GM23338 (cell line): ENCODE measurements around the gene CTNNA1. TPM values are rescaled to one million over a fixed set of nuclear protein-coding genes. Genes with fewer than 3 reads are reported as not detected.

Experiments used
- ATAC-seq: fragments of 200-7000 bp; cut with Tn5 transposase; 3 replicates; pipeline ENCODE4 v1.9.1; 2020
- DNase-seq: peaks from one replicate; pipeline ENCODE4 v3.0.0-alpha.2; 2015; ENCODE audit warnings: low spot score
- H2AFZ ChIP-seq: fragments of 200-600 bp; sonication (generic); 2 replicates; pipeline ENCODE4 v1.8.0; 2016; ENCODE audit warnings: antibody characterized with exemption, mild to moderate bottlenecking, moderate library complexity
- H3F3A ChIP-seq: fragments of 200-600 bp; sonication (generic); replicated peaks from 2 replicates; pipeline ENCODE4 v1.8.0; 2017; ENCODE audit warnings: antibody characterized with exemption, mixed run types, low read depth
- H3K27ac ChIP-seq: fragments of 200-600 bp; sonication (generic); 2 replicates; pipeline ENCODE4 v1.6.1; 2016; ENCODE audit warnings: low read depth
- H3K27me3 ChIP-seq: fragments of 200-600 bp; sonication (generic); 2 replicates; pipeline ENCODE4 v1.8.0; 2016; ENCODE audit warnings: mild to moderate bottlenecking, mixed run types, moderate library complexity; ENCODE audit not compliant: insufficient read depth
- H3K36me3 ChIP-seq: fragments of 200-600 bp; sonication (generic); 2 replicates; pipeline ENCODE4 v1.8.0; 2016; ENCODE audit warnings: mild to moderate bottlenecking; ENCODE audit not compliant: insufficient read depth
- H3K4me1 ChIP-seq: fragments of 200-600 bp; sonication (generic); 2 replicates; pipeline ENCODE4 v1.8.0; 2016; ENCODE audit warnings: mild to moderate bottlenecking, moderate library complexity; ENCODE audit not compliant: insufficient read depth
- H3K4me2 ChIP-seq: fragments of 200-600 bp; sonication (generic); 2 replicates; pipeline ENCODE4 v1.7.1; 2017; ENCODE audit warnings: mixed run types
- H3K4me3 ChIP-seq: fragments of 200-600 bp; sonication (generic); 2 replicates; pipeline ENCODE4 v1.6.1; 2016; ENCODE audit warnings: mixed run types
- H3K79me2 ChIP-seq: fragments of 200-600 bp; sonication (generic); replicated peaks from 2 replicates; pipeline ENCODE4 v1.8.0; 2017; ENCODE audit warnings: mild to moderate bottlenecking; ENCODE audit not compliant: insufficient read depth
- H3K9me2 ChIP-seq: fragments of 200-600 bp; sonication (generic); 2 replicates; pipeline ENCODE4 v1.8.0; 2017; ENCODE audit not compliant: insufficient read depth
- H4K20me1 ChIP-seq: fragments of 200-600 bp; sonication (generic); replicated peaks from 2 replicates; pipeline ENCODE4 v1.8.0; 2017; ENCODE audit warnings: mild to moderate bottlenecking; ENCODE audit not compliant: insufficient read depth
- H3K27ac Mint-ChIP-seq: 2 replicates; pipeline ENCODE4 v1.8.0; 2020; ENCODE audit warnings: inconsistent platforms, mild to moderate bottlenecking, moderate library complexity, mixed read lengths
- H3K27me3 Mint-ChIP-seq: 3 replicates; pipeline ENCODE4 v1.8.0; 2022; ENCODE audit warnings: low read depth, mild to moderate bottlenecking, moderate library complexity, mixed read lengths, inconsistent platforms; ENCODE audit not compliant: insufficient read depth, poor library complexity
- H3K36me3 Mint-ChIP-seq: 3 replicates; pipeline ENCODE4 v1.8.0; 2021; ENCODE audit warnings: low read depth, mild to moderate bottlenecking, inconsistent platforms, moderate library complexity, mixed read lengths
- H3K4me1 Mint-ChIP-seq: 3 replicates; pipeline ENCODE4 v1.8.0; 2020; ENCODE audit warnings: mild to moderate bottlenecking, inconsistent platforms, mixed read lengths
- H3K4me3 Mint-ChIP-seq: 3 replicates; pipeline ENCODE4 v1.8.0; 2021; ENCODE audit warnings: moderate library complexity, mild to moderate bottlenecking, inconsistent platforms, mixed read lengths
- H3K9me3 Mint-ChIP-seq: 3 replicates; pipeline ENCODE4 v1.8.0; 2020; ENCODE audit warnings: moderate library complexity, mild to moderate bottlenecking, inconsistent platforms, mixed read lengths
- CREB1 ChIP-seq: fragments of 250-450 bp; sonication (Bioruptor Pico); IDR thresholded peaks from 2 replicates; pipeline ENCODE4 v1.5.0; 2020; ENCODE audit warnings: low read depth, mild to moderate bottlenecking, moderate library complexity
- EZH2 ChIP-seq: fragments of 200-600 bp; sonication (generic); IDR thresholded peaks from one replicate; pipeline ENCODE4 v1.8.0; 2017; ENCODE audit warnings: antibody characterized with exemption, mild to moderate bottlenecking, low read depth; ENCODE audit not compliant: unreplicated experiment
- EZH2phosphoT487 ChIP-seq: fragments of 200-600 bp; sonication (generic); IDR thresholded peaks from one replicate; pipeline ENCODE4 v1.8.1; 2018; ENCODE audit warnings: antibody characterized with exemption; ENCODE audit not compliant: unreplicated experiment
- JUNB ChIP-seq: IDR thresholded peaks from one replicate; pipeline ENCODE4 v1.6.1; 2016; ENCODE audit warnings: antibody characterized with exemption; ENCODE audit not compliant: unreplicated experiment
- NANOG ChIP-seq: IDR thresholded peaks from 2 replicates; pipeline ENCODE4 v1.6.1; 2016; ENCODE audit warnings: antibody characterized with exemption, borderline replicate concordance
- POLR2AphosphoS5 ChIP-seq: IDR thresholded peaks from 2 replicates; pipeline ENCODE4 v1.6.1; 2016; ENCODE audit warnings: antibody characterized with exemption, low read depth
- STAT1 ChIP-seq: IDR thresholded peaks from one replicate; pipeline ENCODE4 v1.6.1; 2016; ENCODE audit warnings: antibody characterized with exemption; ENCODE audit not compliant: unreplicated experiment
- ZNF114 ChIP-seq: fragments of 250-450 bp; sonication (Bioruptor Pico); IDR thresholded peaks from 2 replicates; pipeline ENCODE4 v1.5.0; 2020; ENCODE audit warnings: mild to moderate bottlenecking, moderate library complexity
- ZNF331 ChIP-seq: fragments of 250-450 bp; sonication (Bioruptor Pico); IDR thresholded peaks from 2 replicates; pipeline ENCODE4 v1.5.0; 2020; ENCODE audit warnings: low read depth, mild to moderate bottlenecking, moderate library complexity
- polyA plus RNA-seq: library from polyadenylated mRNA; unstranded; fragments of >200 nt; fragmentation: Nextera tagmentation; extraction: Ambion mirVana; gene quantifications from 2 replicates; pipeline ENCODE4 v1.2.1, GENCODE V29; 2016
- total RNA-seq: library from RNA; depleted of rRNA; stranded (reverse); fragments of >200 nt; shearing (Covaris generic); gene quantifications from 2 replicates; pipeline ENCODE4 v1.2.3, GENCODE V29; 2014
- TF ChIP-seq, protein P1 (sequence below), 2 experiments: fragments of 200-600 bp in 1 of 2; sonication (generic) in 1 of 2; conservative IDR thresholded peaks; 2 replicates each; pipeline versions ENCODE4 v1.5.1 to v1.6.1; 2016 to 2017; ENCODE audit warnings: antibody characterized with exemption in 2 of 2, low read depth in 2 of 2, mild to moderate bottlenecking in 2 of 2, moderate library complexity in 1 of 2
- TF ChIP-seq, protein P2 (sequence below): IDR thresholded peaks from one replicate; pipeline ENCODE4 v1.6.1; 2018; ENCODE audit warnings: antibody characterized with exemption; ENCODE audit not compliant: unreplicated experiment
- TF ChIP-seq, protein P3 (sequence below): IDR thresholded peaks from 2 replicates; pipeline ENCODE4 v1.6.1; 2016; ENCODE audit warnings: antibody characterized with exemption
- TF ChIP-seq, protein P4 (sequence below): fragments of 250-450 bp; sonication (Bioruptor Pico); IDR thresholded peaks from 2 replicates; pipeline ENCODE4 v1.5.0; 2020; ENCODE audit warnings: mild to moderate bottlenecking, moderate library complexity

Gene CTNNA1
- total and polyA plus RNA-seq, 2 experiments from 2014 or later = 111 to 348 TPM

DNA sequence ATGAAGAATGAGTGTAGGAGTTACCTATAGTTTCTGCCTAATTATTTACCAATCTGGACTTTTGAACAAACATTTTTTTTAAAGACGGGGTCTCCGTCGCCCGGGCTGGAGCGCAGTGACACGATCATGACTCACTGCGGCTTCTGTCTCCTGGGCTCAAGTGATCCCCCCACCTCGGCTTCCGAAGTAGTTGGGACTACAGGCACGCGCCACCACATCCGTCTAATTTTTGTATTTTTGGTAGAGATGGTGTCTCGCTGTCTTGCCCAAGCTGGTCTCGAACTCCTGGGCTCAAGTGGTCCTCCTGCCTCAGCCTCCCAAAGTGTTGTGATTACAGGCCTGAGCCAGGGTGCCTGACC, 1.5 kb downstream of the CTNNA1 start:
- H3K27me3 ChIP-seq = no peaks in the 10 kb centered on the region
- H3K4me2 ChIP-seq = peak overlapping the region; percentile 81
- 0 out of 2 replicates have a peak, but pooled peaks cover 10% of the 10 kb centered on the region for H3F3A ChIP-seq
- no peaks in the 10 kb centered on the region for H3K9me2 ChIP-seq
- peaks cover 50% of the 10 kb centered on the region for H3K36me3 Mint-ChIP-seq
- peaks cover 30% of the 10 kb centered on the region for H3K4me1 Mint-ChIP-seq
- H2AFZ ChIP-seq = no peak overlapping the region
- H3K27ac Mint-ChIP-seq = peak overlapping the region; percentile 87
- peaks cover 7% of the 10 kb centered on the region for H3K27me3 Mint-ChIP-seq
- H3K36me3 ChIP-seq = peaks cover 12% of the 10 kb centered on the region; the same call in 1 of the 2 replicates
- H3K4me3 Mint-ChIP-seq = peak overlapping the region; percentile 87
- H3K4me1 ChIP-seq = peaks cover 34% of the 10 kb centered on the region
- peaks cover 29% of the 10 kb centered on the region for H3K9me3 Mint-ChIP-seq
- H4K20me1 ChIP-seq = peaks cover 26% of the 10 kb centered on the region
- DNase-seq (no peak), ATAC-seq (no peak)
- TF ChIP-seq, protein P1, sequence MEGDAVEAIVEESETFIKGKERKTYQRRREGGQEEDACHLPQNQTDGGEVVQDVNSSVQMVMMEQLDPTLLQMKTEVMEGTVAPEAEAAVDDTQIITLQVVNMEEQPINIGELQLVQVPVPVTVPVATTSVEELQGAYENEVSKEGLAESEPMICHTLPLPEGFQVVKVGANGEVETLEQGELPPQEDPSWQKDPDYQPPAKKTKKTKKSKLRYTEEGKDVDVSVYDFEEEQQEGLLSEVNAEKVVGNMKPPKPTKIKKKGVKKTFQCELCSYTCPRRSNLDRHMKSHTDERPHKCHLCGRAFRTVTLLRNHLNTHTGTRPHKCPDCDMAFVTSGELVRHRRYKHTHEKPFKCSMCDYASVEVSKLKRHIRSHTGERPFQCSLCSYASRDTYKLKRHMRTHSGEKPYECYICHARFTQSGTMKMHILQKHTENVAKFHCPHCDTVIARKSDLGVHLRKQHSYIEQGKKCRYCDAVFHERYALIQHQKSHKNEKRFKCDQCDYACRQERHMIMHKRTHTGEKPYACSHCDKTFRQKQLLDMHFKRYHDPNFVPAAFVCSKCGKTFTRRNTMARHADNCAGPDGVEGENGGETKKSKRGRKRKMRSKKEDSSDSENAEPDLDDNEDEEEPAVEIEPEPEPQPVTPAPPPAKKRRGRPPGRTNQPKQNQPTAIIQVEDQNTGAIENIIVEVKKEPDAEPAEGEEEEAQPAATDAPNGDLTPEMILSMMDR (conservative IDR thresholded peaks at IDR 0.05; ENCODE audit: low read depth in 2 of 2) = no peak
- TF ChIP-seq EZH2phosphoT487 (no peak), EZH2 (no peak), NANOG (no peak), POLR2AphosphoS5 (no peak), JUNB (no peak), STAT1 (no peak), CREB1 (CRISPR knock-in tag) (no peak), ZNF114 (no peak), ZNF331 (CRISPR knock-in tag) (no peak)
- TF ChIP-seq, protein P2, sequence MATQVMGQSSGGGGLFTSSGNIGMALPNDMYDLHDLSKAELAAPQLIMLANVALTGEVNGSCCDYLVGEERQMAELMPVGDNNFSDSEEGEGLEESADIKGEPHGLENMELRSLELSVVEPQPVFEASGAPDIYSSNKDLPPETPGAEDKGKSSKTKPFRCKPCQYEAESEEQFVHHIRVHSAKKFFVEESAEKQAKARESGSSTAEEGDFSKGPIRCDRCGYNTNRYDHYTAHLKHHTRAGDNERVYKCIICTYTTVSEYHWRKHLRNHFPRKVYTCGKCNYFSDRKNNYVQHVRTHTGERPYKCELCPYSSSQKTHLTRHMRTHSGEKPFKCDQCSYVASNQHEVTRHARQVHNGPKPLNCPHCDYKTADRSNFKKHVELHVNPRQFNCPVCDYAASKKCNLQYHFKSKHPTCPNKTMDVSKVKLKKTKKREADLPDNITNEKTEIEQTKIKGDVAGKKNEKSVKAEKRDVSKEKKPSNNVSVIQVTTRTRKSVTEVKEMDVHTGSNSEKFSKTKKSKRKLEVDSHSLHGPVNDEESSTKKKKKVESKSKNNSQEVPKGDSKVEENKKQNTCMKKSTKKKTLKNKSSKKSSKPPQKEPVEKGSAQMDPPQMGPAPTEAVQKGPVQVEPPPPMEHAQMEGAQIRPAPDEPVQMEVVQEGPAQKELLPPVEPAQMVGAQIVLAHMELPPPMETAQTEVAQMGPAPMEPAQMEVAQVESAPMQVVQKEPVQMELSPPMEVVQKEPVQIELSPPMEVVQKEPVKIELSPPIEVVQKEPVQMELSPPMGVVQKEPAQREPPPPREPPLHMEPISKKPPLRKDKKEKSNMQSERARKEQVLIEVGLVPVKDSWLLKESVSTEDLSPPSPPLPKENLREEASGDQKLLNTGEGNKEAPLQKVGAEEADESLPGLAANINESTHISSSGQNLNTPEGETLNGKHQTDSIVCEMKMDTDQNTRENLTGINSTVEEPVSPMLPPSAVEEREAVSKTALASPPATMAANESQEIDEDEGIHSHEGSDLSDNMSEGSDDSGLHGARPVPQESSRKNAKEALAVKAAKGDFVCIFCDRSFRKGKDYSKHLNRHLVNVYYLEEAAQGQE = no peak
- TF ChIP-seq, protein P3, sequence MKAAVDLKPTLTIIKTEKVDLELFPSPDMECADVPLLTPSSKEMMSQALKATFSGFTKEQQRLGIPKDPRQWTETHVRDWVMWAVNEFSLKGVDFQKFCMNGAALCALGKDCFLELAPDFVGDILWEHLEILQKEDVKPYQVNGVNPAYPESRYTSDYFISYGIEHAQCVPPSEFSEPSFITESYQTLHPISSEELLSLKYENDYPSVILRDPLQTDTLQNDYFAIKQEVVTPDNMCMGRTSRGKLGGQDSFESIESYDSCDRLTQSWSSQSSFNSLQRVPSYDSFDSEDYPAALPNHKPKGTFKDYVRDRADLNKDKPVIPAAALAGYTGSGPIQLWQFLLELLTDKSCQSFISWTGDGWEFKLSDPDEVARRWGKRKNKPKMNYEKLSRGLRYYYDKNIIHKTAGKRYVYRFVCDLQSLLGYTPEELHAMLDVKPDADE = no peak
- TF ChIP-seq, protein P4, sequence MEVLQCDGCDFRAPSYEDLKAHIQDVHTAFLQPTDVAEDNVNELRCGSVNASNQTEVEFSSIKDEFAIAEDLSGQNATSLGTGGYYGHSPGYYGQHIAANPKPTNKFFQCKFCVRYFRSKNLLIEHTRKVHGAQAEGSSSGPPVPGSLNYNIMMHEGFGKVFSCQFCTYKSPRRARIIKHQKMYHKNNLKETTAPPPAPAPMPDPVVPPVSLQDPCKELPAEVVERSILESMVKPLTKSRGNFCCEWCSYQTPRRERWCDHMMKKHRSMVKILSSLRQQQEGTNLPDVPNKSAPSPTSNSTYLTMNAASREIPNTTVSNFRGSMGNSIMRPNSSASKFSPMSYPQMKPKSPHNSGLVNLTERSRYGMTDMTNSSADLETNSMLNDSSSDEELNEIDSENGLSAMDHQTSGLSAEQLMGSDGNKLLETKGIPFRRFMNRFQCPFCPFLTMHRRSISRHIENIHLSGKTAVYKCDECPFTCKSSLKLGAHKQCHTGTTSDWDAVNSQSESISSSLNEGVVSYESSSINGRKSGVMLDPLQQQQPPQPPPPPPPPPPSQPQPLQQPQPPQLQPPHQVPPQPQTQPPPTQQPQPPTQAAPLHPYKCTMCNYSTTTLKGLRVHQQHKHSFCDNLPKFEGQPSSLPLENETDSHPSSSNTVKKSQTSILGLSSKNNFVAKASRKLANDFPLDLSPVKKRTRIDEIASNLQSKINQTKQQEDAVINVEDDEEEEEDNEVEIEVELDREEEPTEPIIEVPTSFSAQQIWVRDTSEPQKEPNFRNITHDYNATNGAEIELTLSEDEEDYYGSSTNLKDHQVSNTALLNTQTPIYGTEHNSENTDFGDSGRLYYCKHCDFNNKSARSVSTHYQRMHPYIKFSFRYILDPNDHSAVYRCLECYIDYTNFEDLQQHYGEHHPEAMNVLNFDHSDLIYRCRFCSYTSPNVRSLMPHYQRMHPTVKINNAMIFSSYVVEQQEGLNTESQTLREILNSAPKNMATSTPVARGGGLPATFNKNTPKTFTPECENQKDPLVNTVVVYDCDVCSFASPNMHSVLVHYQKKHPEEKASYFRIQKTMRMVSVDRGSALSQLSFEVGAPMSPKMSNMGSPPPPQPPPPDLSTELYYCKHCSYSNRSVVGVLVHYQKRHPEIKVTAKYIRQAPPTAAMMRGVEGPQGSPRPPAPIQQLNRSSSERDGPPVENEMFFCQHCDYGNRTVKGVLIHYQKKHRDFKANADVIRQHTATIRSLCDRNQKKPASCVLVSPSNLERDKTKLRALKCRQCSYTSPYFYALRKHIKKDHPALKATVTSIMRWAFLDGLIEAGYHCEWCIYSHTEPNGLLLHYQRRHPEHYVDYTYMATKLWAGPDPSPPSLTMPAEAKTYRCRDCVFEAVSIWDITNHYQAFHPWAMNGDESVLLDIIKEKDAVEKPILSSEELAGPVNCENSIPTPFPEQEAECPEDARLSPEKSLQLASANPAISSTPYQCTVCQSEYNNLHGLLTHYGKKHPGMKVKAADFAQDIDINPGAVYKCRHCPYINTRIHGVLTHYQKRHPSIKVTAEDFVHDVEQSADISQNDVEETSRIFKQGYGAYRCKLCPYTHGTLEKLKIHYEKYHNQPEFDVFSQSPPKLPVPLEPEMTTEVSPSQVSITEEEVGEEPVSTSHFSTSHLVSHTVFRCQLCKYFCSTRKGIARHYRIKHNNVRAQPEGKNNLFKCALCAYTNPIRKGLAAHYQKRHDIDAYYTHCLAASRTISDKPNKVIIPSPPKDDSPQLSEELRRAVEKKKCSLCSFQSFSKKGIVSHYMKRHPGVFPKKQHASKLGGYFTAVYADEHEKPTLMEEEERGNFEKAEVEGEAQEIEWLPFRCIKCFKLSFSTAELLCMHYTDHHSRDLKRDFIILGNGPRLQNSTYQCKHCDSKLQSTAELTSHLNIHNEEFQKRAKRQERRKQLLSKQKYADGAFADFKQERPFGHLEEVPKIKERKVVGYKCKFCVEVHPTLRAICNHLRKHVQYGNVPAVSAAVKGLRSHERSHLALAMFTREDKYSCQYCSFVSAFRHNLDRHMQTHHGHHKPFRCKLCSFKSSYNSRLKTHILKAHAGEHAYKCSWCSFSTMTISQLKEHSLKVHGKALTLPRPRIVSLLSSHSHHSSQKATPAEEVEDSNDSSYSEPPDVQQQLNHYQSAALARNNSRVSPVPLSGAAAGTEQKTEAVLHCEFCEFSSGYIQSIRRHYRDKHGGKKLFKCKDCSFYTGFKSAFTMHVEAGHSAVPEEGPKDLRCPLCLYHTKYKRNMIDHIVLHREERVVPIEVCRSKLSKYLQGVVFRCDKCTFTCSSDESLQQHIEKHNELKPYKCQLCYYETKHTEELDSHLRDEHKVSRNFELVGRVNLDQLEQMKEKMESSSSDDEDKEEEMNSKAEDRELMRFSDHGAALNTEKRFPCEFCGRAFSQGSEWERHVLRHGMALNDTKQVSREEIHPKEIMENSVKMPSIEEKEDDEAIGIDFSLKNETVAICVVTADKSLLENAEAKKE = no peak
- peaks cover 60% of the 10 kb centered on the region for H3K79me2 ChIP-seq
- peak overlapping the region; percentile 91 for H3K4me3 ChIP-seq
- H3K27ac ChIP-seq = peak overlapping the region; percentile 96; the same call in 1 of the 2 replicates
